Stimulated activated naive CD4-positive, alpha-beta T cell (primary cell): ENCODE measurements around the gene SIGLECL1.
A peak's percentile ranks its signal among the peaks of the same experiment; 100 is the strongest.

Source experiments
- DNase-seq, 6 experiments: peaks; one replicate each; lab custom pipeline; 2025; lab: John Stamatoyannopoulos, UW

The SIGLECL1 gene

DNA sequence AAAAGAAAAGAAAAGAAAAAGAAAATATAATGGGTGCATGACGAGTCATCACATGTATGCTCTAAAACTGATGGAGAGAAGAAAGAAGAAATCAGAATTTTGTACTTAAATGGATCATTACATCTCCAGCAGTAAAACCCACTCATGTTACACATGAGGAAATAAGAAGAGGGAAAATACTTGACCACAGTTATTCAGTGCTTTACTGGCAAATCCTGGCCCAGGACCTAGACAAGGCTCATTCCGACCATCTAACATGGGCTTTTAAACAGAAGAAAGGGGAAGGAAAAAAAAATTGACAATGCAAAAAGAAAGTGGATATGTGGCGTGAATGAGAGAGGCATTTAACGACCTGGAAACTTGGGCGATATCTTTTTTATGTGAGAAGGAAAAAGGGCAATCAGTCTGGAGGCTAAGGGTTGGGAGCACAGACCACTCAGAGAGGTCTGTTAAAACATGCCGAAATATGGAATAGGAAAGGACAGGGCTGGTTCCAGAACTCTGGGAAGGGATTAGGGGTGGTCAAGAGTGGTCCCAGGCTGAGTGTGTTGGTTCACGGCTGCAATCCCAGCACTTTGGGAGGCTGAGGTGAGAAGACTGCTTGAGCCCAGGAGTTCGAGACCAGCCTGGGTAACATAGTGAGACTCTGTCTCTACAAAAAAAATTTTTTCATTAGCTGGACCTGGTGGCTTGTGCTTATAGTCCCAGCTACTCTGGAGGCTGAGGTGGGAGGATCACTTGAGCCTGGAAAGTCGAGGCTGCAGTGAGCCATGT lies 1.6 kb downstream of the SIGLECL1 start:
- DNase-seq = no peak

DNA sequence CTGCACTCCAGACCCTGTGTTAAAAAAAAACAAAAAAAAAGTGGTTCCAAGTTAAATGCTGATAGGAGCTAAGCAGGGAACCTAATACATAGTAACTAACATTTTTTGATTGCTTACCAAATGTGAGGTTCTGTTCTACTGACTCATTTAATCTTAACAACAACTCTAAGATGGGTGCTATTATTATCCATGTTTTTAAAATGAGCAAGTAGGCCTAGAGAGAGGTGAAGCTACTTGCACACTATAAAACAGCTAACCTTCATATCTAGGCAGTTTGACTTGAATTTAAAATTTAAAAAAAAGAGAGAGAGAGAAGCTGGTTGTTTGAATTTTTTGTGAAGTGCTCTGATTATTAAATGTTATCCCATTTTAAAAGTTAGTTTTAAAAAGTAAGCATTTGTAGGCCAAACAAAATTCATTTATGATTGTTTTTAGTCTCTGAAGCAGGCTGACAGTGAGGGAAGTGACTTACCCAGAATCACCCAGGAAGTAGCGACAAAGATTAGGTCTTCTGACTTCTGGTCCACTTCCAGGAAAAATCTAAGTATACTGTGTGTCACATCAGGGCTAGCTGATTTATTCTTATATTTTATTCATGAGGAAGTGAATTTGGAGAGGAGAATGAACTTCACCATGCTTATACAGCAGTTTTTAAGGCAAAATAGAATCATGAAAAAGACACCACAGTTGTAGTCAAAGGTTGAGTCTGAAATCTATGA lies 2.4 kb downstream of the SIGLECL1 start:
- no peak for DNase-seq

DNA sequence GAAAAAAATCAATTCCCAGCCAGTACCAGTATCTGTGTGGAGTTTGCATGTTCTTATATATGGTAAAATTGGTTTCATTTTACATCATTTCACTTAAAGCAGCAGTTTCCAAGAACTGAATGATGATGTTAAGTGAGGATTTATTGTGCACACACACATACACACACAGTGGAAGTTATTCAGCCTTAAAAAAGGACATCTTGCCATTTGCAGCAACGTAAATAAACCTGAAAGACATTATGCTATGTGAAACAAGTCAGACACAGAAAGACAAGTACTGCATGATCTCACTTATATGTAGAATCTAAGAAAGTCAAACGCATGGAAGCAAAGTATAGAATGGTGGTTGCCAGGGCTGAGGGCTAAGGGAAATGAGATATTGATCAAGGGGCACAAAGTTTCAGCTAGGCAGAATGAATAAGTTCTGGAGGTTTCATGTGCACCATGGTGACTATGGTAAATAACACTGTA lies 5.3 kb downstream of the SIGLECL1 start:
- no peak for DNase-seq

DNA sequence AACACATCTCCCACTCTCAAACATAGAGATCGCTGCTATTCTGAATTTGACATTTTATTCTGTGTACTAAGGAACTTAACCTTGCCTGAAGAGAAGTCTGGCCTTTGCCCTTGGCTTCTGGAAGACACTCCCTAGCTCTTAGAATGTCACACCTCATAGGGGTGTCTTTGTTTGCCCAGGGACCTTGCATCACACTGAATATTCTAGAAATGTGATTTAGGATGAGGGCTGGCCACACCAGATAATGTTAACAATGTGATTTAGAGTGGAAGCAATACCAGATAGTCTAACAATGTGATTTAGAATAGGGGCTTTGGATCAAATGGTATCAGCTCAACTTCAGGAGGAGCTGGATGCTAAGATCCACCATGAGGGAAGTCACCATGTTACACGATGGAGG lies 6.6 kb downstream of the SIGLECL1 start:
- no peak for DNase-seq

DNA sequence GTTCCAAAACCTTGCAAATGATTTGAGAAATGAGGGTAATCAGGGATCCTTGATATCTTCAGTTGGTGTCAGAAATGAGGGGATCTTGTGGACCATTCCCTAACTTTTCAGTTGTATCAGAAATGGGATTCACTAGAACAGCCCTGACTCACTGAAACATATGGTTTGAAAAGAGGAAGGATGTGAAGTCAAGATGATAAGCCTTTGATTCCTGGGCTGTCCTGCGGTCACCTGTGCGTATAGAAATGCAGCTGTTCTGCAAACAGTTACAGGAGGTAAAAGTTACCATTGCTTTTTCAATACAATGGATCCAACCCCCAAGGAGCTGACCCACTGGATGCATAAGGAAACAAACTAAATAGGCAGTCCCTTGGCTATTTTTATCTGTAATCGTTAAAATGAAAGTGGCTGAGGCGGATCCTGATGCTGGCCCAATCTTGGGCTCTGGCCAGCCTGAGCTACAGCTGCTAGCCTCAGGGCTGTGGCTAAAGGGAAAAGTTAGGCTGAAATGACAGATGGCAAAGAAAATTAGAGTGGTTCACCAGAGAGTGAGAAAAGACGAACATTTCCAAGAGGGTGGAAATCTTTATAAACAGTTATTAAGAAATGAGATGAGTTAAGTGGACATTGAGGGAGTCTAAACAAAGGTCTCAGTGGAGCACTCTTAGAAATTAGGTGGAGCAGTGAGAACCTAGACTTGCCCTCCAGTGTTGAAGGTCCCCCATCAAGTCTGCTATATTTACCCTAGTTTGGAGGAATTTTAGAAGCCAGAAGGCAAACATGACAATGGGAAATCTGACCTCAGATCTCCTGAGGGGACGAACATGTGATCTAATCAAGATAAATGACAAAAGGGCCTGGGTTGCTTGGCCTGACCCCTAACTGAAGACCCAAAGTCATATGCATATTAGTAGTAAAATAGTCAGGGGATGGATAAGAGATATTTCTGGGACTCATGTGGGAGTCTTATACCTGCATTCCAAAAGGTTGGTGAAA lies 7.6 kb downstream of the SIGLECL1 start:
- DNase-seq = no peak

DNA sequence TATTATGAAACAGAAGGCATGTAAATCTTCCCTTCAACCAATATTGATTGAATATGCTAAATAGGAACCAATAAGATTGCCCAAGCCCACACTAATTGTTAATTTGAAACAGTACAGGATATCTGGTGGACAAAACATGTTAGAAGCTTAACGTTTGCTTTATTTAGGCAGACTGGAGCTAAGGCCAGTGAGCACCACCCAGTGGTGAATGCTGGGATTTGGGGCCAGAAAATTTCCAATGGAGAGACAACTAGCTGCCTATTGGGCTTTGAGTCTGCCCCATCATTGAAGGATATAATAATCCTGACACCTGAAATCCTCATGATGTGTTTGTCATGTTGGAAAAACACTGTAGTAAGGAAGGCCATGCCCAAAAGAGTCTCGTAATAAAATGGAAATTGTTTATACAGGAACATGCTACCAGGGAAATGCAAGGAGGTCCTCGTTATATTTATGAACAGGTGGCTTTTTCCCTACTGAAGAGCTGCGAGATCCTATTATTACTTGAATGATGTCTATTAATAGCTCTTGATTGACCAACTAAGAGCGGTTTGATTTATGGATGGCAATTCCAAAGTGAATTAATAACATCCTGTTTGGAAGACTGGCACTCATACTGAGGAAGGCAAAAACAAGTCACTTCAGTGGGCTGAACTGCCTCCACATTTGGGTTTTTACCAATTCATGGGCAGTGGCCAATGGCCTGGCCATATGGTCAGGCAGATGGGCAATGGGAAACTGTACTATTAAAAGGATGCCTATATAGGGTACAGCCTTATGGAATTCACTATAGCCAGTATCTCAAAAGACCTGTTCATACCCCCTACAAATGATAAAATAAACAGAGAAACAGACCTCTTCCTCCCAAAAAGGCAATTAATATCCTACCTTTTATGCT lies 8.7 kb downstream of the SIGLECL1 start:
- peak in 1 of 6 experiments; percentile 7 for DNase-seq

DNA sequence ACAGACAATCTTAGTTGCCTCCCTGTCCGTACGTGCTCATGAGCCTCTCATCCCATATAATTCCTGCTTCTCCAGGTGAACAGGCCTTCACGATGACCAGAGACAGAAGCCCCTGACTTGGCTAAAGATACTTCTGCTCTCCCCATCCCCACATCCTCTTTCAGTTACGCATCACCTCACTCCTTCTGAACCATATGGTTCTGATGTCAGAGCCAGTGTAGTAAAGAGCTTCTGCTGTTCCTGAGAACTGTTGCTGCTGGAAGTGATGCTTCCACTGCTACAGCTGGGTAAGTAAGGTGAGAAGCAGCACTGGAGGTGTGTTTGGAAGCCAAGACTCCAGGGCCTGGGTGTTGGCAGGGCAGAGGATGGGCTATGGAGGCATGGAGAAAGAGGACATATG lies 12.9 kb downstream of the SIGLECL1 start:
- no peak for DNase-seq

DNA sequence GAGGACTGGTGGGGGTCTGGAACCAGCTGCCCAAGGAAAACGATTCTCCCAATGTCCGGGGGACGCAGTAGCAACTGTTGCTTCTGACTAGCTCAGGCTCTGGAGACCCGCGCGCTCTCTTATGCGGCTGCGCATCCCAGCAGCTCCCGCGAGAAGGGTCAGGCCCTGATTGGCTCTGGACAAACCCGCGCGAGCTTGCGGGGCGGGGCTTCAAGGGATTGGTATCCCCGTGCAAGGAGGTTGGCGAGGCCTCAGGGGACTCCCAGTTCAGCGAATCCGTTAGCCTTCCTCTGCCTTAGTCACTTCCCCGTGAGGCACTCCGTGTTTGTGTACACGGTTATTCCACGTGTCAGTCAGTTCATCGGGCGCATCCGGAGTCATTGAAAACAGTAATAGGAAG lies 20.2 kb downstream of the SIGLECL1 start:
- no peak for DNase-seq

DNA sequence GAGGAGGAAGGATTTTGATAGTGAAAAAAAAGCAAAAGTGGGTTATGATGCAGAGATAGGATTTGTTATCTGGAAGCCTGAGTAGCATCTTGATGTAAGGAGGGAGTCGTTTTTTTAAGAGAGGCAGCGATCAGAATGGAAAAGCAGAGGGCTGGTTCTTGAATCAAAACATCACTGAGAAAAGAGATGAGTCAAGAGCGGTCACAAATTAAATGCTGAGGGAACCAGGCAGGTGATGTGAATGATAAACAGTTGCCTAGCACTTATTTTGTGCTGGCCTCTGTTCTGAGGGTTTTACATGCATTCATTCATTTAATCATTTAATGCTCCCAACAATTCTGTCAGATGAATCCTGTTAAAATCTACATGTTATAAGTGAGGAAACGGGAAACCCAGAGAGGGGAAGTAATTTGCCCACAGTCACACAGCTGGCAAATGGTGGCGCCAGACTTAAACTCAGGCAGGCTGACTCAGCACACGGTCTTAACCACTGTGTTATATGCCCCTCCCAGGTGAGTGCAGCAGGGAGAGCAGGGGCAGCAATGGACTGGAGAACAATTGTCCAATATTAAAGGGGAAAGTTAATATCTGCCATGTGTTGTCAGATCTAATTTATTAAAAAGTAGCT lies 21.4 kb downstream of the SIGLECL1 start:
- DNase-seq = no peak

DNA sequence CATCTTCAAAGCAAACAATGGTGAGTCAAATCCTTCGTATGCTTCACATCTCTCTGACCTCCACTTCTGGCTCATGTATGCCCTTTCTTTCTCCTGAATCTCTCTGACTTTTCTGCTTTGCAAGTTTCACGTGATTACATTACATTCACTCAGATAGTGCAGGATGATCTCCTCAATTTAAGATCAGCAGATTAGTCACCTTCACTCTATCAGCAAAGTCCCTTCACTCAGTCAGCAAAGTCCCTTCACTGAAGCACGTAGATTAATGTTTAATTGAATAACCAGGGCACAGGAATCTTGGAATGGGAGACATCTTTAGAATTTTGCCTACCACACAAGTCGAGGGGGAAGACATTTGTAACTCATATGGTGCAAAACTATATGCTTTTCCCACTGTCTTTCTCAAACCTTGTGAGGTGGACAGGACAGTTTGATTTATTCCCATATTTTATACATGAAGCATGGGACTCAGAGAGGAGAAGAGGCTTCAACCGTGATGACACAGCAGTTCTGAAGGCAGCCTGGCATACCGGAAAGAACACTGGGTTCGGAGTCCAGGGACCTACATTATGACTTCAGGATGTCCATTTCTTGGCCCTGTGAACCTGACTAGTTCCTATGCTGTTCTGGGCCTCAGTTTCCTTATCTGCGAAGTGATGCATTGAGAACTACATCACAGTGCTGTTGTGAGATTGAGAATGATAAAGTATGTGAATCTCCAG lies 23.3 kb downstream of the SIGLECL1 start:
- DNase-seq = no peak

DNA sequence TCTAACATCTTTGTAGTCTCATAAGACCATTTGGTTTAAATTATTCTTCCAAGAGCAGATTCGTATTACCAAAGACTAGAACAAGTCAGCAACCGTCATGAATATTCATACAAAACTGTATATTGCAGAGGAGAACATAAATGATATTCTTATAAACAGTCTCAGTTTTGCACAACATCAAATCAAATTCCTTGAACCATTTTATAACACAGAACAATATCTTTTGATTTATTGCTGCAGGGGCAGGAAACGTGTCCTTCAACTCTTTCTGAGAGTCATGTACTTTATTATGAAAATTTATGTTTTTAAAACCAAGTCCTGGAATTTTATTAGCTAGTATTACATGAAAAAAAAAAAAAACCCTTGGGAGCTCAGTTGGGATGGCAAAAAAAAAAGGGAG lies 26.2 kb downstream of the SIGLECL1 start:
- DNase-seq = no peak

DNA sequence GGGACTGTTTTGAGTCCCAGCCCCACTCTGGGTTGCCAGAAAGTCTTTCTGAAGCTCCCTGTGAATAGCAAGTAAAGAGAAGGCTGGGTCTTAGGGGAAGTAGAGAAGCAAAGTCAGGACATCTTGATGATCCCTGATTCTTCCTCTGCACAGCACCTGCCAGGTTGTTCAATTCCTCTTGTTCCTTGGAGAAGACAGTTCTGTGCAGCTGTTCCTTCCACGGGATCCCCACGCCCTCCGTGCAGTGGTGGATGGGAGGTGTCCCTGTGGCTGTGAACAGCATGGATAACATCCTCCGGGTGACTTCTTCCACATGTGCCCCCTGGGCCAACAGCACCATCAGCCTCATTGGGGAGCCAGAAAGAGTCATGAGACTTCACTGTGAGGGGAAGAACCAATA lies 31.5 kb downstream of the SIGLECL1 start:
- no peak for DNase-seq

DNA sequence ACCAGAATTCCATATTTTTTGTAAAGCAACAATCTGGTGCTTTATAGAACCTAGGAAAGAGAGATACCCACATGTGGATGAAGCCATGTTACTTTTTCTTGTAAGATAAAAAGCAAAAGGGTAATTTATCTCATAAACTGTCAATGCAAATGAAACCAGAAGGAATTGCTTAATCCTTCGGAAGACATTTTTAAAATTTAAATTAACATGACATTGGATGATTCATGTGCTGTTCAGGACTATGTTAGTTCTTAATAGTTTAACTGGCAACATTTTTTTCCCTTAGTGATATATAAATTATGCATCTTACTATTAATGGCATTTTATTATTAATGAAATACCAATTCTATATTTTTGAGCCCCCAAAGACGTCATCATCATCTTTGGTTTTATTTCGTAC lies 34.8 kb downstream of the SIGLECL1 start:
- DNase-seq = no peak

DNA sequence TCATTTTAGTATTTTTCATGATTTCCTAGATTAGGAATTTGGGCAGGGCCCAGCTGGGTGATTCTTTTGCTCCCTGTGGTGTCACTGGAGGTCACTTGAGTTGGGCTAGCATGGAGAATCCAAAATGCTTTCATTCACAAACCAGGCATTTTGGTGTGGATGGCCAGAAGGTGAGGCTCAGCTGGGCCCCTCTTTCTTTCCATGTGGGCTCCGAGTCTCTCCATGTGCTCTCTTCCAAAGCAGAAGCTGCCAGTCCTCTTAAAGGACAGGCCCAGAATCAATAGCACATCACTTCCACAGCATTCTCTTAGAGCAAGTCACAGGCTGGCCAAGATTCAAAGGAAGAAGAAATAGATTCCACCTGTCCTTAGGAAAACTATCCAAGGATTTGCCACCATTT lies 38.8 kb downstream of the SIGLECL1 start:
- no peak for DNase-seq

DNA sequence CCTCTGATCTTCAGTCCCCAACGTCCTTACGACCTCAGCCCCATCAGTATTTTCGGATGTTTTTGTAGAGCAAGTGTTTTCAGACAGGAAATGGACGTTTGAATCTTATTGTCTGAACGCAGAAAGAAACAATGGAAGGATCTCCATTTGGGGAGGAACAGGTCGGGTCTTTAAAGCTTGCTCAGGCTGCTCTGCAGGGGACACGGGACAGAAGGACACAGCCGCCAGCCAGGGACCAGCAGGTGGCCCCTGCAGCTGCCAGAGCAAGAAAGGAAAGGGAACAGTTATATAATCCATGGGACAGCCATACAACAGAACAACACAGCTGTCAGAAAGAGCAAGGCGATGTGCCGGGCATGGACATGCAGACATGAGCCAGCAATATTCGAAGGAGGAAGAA lies 42.1 kb downstream of the SIGLECL1 start:
- DNase-seq = no peak

DNA sequence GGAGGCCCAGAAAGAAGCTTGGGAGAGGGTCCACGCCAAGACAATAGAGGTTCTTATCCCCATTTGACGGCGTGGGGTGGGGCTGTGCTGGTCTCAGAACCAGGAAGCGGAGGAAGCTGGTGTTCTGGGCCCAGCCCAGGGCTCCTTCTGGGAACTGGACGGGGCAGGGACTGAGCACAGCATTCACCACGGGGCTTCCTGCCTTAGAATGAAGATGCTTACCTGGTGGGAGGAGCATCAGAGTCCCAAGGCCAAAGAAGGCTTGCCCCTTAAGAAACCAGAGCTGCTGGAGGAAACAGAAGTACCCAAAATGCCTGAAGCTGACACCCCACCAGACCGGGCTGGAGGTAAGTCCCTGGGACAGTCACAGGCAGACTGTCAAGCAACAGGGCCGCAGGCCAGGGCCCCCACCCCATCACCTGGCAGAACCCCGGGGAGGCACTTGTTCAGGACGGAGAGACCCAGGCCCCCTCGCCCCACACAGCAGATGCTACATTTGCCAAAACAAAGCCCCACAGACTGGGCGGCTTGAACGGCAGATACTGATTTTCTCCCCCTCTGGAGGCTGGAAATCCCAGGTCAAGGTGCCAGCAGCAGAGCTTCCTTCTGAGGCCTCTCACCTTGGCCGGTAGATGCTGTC lies 42.8 kb downstream of the SIGLECL1 start:
- DNase-seq = no peak

DNA sequence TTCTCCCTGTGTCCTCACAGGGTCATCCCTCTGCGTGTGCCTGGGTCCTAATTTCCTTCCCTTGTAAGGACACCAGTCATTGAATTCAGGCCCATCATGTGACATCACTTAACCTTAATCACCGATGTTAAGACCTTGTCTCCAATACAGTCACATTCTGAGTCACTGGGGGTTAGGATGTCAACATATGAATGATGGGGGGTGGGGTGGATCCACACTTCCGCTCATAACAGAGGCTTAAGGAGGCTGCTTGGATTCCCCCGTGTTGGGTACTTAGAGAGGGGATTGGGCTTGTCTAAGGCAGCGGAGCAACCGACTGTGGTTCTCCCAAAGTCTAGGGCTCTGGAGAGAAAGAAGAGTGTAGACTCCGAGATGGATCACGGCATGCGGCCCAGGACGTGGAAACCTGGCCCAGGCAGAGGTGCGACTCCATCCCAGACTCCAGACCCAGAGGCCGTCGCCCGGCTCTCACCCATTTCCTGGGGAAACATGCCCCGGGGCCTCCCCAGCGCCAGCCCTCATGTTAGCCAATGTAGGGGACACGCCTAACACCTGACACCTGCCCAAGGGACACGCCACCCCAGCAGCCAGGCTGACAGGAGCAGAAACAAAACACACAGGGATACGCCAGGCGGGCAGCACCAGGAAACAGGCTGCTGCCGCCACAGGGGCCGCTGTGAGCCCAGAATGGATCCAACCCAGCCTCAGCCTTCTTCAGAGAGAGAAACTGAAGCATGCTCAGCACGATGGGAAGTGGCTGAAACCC lies 43.5 kb downstream of the SIGLECL1 start:
- DNase-seq = no peak

DNA sequence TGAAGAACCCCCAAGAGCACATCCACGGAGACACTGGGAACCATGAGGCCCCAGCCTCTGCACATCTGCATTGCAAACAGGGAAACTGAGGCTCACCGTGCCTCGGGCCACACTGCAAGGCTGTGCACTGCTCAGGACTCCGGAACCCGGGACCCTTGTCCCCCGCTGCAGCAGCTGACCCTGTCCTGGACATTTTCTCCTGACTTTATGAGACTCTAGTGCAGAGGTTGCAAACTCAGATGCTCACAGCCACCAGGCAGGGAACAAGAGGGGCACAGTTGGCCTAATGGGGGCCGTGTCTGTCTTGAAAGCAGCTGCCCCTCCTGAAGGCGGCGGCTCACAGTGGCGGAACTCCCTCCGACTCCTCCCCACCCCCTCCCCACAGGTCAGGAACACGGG lies 44.1 kb downstream of the SIGLECL1 start:
- no peak for DNase-seq
